SK-N-SH (cell line): ENCODE results near the gene HAGH.

Experiments
- EP300 ChIP-seq, 2 experiments: IDR thresholded peaks; 2 replicates each; pipeline versions ENCODE4 v1.4.0 to v1.6.1; 2012; ENCODE audit warnings: borderline replicate concordance in 1 of 2, low read depth in 1 of 2, low read length in 1 of 2
- EZH2phosphoT487 ChIP-seq: fragments of 200-600 bp; sonication (generic); IDR thresholded peaks from 2 replicates; pipeline ENCODE4 v1.6.1; 2017; ENCODE audit warnings: low read depth, mixed run types, mild to moderate bottlenecking, antibody characterized with exemption, moderate library complexity, borderline replicate concordance
- JUND ChIP-seq: IDR thresholded peaks from 2 replicates; pipeline ENCODE4 v1.4.0; 2012
- RFX5 ChIP-seq: IDR thresholded peaks from 2 replicates; pipeline ENCODE4 v1.6.1; 2012; ENCODE audit warnings: mild to moderate bottlenecking, improper control_type of control experiment, low read length
- TF ChIP-seq, protein P1 (sequence below): fragments of 200-600 bp; sonication (generic); IDR thresholded peaks from 2 replicates; pipeline ENCODE4 v1.6.1; 2017; ENCODE audit warnings: antibody characterized with exemption, mild to moderate bottlenecking, moderate library complexity

DNA sequence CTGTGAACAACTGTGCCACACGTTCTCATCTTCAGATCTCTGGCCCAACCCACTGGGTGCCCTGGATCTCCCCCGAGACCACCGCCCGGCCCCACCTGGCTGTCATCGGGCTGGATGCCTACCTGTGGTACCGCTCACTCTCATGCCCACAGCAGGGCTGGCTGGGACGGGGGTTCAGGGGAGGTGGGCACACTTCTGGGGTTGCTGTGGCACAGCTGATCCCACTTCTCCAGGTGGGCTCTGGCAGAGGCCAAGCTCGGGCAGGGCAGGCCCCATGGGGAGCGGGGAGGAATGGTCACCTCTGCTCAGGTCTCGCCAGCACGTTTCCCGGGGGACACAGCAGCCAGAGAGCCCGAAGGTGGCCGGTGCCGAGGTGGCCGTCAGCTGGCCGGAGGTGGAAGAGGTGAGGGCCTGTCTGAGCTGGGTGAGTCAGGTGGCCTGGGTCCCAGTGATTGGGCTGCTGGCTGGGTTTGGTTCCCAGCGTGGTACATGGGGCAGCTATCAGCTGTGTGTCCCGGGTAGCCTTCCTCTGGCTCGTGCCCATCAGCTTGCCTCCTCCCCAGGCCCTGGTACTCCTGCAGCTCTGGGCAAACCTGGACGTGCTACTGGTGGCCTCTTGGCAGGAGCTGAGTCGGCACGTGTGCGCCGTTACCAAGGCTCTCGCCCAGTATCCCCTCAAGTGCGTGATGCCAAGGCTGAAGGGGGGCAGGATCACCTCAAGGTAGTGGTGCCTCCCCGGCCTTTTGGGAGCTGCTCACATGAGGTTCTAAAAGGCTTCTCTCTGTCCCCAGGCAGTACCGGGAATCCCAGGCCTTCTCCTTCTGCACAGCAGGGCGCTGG, 51.4 kb downstream of the HAGH start:
- TF ChIP-seq JUND (no peak), RFX5 (no peak), EZH2phosphoT487 (no peak), EP300 (IDR thresholded peaks at IDR 0.05; ENCODE audit: borderline replicate concordance in 1 of 2, low read depth in 1 of 2, low read length in 1 of 2) (no peak)
- TF ChIP-seq, protein P1, sequence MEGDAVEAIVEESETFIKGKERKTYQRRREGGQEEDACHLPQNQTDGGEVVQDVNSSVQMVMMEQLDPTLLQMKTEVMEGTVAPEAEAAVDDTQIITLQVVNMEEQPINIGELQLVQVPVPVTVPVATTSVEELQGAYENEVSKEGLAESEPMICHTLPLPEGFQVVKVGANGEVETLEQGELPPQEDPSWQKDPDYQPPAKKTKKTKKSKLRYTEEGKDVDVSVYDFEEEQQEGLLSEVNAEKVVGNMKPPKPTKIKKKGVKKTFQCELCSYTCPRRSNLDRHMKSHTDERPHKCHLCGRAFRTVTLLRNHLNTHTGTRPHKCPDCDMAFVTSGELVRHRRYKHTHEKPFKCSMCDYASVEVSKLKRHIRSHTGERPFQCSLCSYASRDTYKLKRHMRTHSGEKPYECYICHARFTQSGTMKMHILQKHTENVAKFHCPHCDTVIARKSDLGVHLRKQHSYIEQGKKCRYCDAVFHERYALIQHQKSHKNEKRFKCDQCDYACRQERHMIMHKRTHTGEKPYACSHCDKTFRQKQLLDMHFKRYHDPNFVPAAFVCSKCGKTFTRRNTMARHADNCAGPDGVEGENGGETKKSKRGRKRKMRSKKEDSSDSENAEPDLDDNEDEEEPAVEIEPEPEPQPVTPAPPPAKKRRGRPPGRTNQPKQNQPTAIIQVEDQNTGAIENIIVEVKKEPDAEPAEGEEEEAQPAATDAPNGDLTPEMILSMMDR: no peak
